PFSK-1 (cell line): Measurements from ENCODE around the gene MPP2.

ENCODE experiments used
- FOXP2 ChIP-seq: optimal IDR thresholded peaks from 2 replicates; pipeline ENCODE3; 2011; ENCODE audit warnings: borderline replicate concordance, control low read depth, inconsistent platforms; ENCODE audit not compliant: insufficient read depth; ENCODE audit errors: extremely low read length, extremely low read depth
- POLR2AphosphoS5 ChIP-seq: IDR thresholded peaks from 2 replicates; pipeline ENCODE4 v1.6.1; 2012; ENCODE audit warnings: low read depth, mild to moderate bottlenecking, control low read depth, low read length, moderate library complexity
- REST ChIP-seq, 2 experiments: IDR thresholded peaks; 2 replicates each; pipeline versions ENCODE4 v1.6.1 to v1.8.0; 2011 to 2012; ENCODE audit warnings: low read depth in 2 of 2, low read length in 2 of 2, control low read depth in 1 of 2, inconsistent platforms in 1 of 2, mild to moderate bottlenecking in 1 of 2, moderate library complexity in 1 of 2; ENCODE audit not compliant: insufficient read depth in 1 of 2
- SIN3A ChIP-seq: IDR thresholded peaks from 2 replicates; pipeline ENCODE4 v1.6.1; 2012; ENCODE audit warnings: mild to moderate bottlenecking, low read length, moderate library complexity, borderline replicate concordance; ENCODE audit not compliant: insufficient read depth
- TAF1 ChIP-seq: IDR thresholded peaks from 2 replicates; pipeline ENCODE4 v1.6.1; 2012; ENCODE audit warnings: low read length, control low read depth, borderline replicate concordance; ENCODE audit not compliant: insufficient read depth

The MPP2 gene

GRCh38 chr17:43951750-43952149, 44.4 kb upstream of the MPP2 start:
- TF ChIP-seq FOXP2 (no peak), POLR2AphosphoS5 (no peak), REST (IDR thresholded peaks at IDR 0.05; ENCODE audit: insufficient read depth in 1 of 2, low read depth in 2 of 2, low read length in 2 of 2) (no peak)

- TF ChIP-seq TAF1: no peak
- no peak for TF ChIP-seq FOXP2
- no peak for TF ChIP-seq SIN3A
- TF ChIP-seq POLR2AphosphoS5: no peak
- TF ChIP-seq REST (IDR thresholded peaks at IDR 0.05; ENCODE audit: insufficient read depth in 1 of 2, low read depth in 2 of 2, low read length in 2 of 2): no peak
Observed at GRCh38 chr17:43950554-43950953, 43.2 kb upstream of the MPP2 start.

GRCh38 chr17:43949781-43950180, 42.4 kb upstream of the MPP2 start:
- TF ChIP-seq FOXP2: no peak
- no peak for TF ChIP-seq REST (IDR thresholded peaks at IDR 0.05; ENCODE audit: insufficient read depth in 1 of 2, low read depth in 2 of 2, low read length in 2 of 2)
- TF ChIP-seq POLR2AphosphoS5: no peak
- no peak for TF ChIP-seq TAF1
- TF ChIP-seq SIN3A: no peak

- TF ChIP-seq SIN3A: no peak
- TF ChIP-seq POLR2AphosphoS5: no peak
- TF ChIP-seq REST (IDR thresholded peaks at IDR 0.05; ENCODE audit: insufficient read depth in 1 of 2, low read depth in 2 of 2, low read length in 2 of 2): no peak
- TF ChIP-seq TAF1: no peak
- TF ChIP-seq FOXP2: no peak
Observed at GRCh38 chr17:43946781-43947180, 39.4 kb upstream of the MPP2 start.

GRCh38 chr17:43945074-43945829, 37.9 kb upstream of the MPP2 start:
- TF ChIP-seq REST (IDR thresholded peaks at IDR 0.05; ENCODE audit: insufficient read depth in 1 of 2, low read depth in 2 of 2, low read length in 2 of 2) (no peak), POLR2AphosphoS5 (no peak)
